ES-I3 (cell line): ENCODE data around the gene IDI2.

Experiments
- H3K36me3 ChIP-seq: 2 replicates; pipeline ENCODE4 v1.6.1; 2013; ENCODE audit warnings: mild to moderate bottlenecking, low read length, control low read depth, moderate library complexity; ENCODE audit not compliant: insufficient read depth
- H3K4me1 ChIP-seq: 2 replicates; pipeline ENCODE4 v1.6.1; 2013; ENCODE audit warnings: mild to moderate bottlenecking, control low read depth, low read length; ENCODE audit not compliant: insufficient read depth
- H3K9ac ChIP-seq: 2 replicates; pipeline ENCODE4 v1.6.1; 2013; ENCODE audit warnings: low read depth, mild to moderate bottlenecking, low read length, moderate library complexity
- H3K9me3 ChIP-seq: 2 replicates; pipeline ENCODE4 v1.6.1; 2013; ENCODE audit warnings: mild to moderate bottlenecking, low read length, moderate library complexity; ENCODE audit not compliant: control insufficient read depth, insufficient read depth

IDI2 gene

GRCh38 chr10:971150-971542 lies 54.5 kb downstream of the IDI2 start:
- Histone ChIP-seq H3K4me1 (no peaks in the 10 kb centered on the region), H3K36me3 (no peaks in the 10 kb centered on the region; the same call in 1 of the 2 replicates), H3K9ac (no peak overlapping the region), H3K9me3 (peaks cover 4% of the 10 kb centered on the region; the same call in 1 of the 2 replicates)

- no peaks in the 10 kb centered on the region for H3K4me1 ChIP-seq
- H3K9ac ChIP-seq: no peak overlapping the region
- H3K36me3 ChIP-seq: no peaks in the 10 kb centered on the region; the same call in 1 of the 2 replicates
- H3K9me3 ChIP-seq: peaks cover 4% of the 10 kb centered on the region; the same call in 1 of the 2 replicates
Measured at GRCh38 chr10:970311-971149, 55.1 kb downstream of the IDI2 start.

- Histone ChIP-seq H3K36me3 (no peaks in the 10 kb centered on the region; the same call in 1 of the 2 replicates), H3K9me3 (peaks cover 4% of the 10 kb centered on the region; the same call in 1 of the 2 replicates), H3K9ac (no peak overlapping the region), H3K4me1 (no peaks in the 10 kb centered on the region)
Measured at GRCh38 chr10:969473-970150, 56.0 kb downstream of the IDI2 start.
